ENCODE data around the gene HOMER2. TPM values are rescaled to one million over a fixed set of nuclear protein-coding genes. Genes with fewer than 3 reads are reported as not detected.

HOMER2 gene
- total RNA-seq, 2 donors from 2014 or later: 234 to 445 TPM

DNA sequence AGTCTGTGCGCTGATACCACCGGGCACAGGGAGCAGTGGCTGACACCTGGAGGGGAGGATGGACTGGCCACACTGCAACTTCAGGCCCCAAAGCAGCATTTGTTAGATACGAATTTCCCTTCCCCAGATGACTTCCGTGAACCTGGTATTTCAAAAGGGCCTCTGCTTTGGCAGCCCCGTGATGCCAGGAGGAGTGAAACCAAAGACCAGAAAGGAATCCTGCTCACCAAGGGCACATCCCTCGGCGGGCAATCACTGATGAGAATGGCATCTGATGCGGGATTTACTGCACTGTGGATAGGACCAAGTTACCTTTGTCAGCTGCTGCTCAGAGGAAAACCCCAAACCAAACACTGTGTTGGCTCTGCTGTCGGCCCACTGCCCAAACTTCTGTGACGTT is 77.6 kb downstream of the HOMER2 start:
- TF ChIP-seq, protein P1, sequence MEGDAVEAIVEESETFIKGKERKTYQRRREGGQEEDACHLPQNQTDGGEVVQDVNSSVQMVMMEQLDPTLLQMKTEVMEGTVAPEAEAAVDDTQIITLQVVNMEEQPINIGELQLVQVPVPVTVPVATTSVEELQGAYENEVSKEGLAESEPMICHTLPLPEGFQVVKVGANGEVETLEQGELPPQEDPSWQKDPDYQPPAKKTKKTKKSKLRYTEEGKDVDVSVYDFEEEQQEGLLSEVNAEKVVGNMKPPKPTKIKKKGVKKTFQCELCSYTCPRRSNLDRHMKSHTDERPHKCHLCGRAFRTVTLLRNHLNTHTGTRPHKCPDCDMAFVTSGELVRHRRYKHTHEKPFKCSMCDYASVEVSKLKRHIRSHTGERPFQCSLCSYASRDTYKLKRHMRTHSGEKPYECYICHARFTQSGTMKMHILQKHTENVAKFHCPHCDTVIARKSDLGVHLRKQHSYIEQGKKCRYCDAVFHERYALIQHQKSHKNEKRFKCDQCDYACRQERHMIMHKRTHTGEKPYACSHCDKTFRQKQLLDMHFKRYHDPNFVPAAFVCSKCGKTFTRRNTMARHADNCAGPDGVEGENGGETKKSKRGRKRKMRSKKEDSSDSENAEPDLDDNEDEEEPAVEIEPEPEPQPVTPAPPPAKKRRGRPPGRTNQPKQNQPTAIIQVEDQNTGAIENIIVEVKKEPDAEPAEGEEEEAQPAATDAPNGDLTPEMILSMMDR (IDR thresholded peaks at IDR 0.05): no peak
- TF ChIP-seq POLR2A (IDR thresholded peaks at IDR 0.05): no peak
- no peak for TF ChIP-seq POLR2AphosphoS5 (IDR thresholded peaks at IDR 0.05)
- no peak overlapping the region for H3K4me3 ChIP-seq
- H3K4me1 ChIP-seq (replicated peaks): no peaks in the 10 kb centered on the region
- H3K9me3 ChIP-seq: no peaks in the 10 kb centered on the region
- DNase-seq (ENCODE audit: low spot score): no peak
- no peak overlapping the region for H3K27ac ChIP-seq
- 75% methylated on average over 10 of the region's 10 CpGs for WGBS
- H3K36me3 ChIP-seq: no peaks in the 10 kb centered on the region
- intact Hi-C loops (cut with DNase I): no loop called here
- H3K27me3 ChIP-seq (replicated peaks; ENCODE audit: insufficient read depth): no peaks in the 10 kb centered on the region

DNA sequence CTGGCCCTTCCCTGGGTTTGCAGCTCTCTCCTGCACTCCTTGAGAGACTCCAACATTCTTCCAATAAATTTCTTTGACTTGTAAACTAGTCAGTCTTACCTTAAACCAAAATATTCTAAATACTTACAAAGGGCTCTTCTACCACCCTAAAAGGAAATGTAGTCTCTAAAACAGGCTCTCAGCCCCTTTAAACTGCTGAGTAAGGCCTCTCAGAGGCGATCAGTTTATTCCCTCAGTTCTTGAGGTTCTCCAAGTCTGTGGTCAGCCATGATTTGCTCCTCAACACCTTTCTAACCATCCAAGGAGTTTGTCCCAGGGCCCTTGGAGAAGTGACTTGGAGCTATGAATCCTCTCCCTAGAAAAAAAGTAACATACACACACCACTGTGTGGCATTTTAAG is 78.3 kb downstream of the HOMER2 start:
- WGBS: 92% methylated on average over 1 of the region's 1 CpG
- H3K27me3 ChIP-seq (replicated peaks; ENCODE audit: insufficient read depth): no peaks in the 10 kb centered on the region
- no peaks in the 10 kb centered on the region for H3K4me1 ChIP-seq (replicated peaks)
- H3K4me3 ChIP-seq: no peak overlapping the region
- H3K9me3 ChIP-seq: no peaks in the 10 kb centered on the region
- TF ChIP-seq POLR2AphosphoS5 (IDR thresholded peaks at IDR 0.05) (no peak), POLR2A (IDR thresholded peaks at IDR 0.05) (no peak)
- TF ChIP-seq, protein P1 (IDR thresholded peaks at IDR 0.05): no peak
- intact Hi-C loops (cut with DNase I): no loop called here
- DNase-seq (ENCODE audit: low spot score): no peak
- no peaks in the 10 kb centered on the region for H3K36me3 ChIP-seq
- no peak overlapping the region for H3K27ac ChIP-seq

DNA sequence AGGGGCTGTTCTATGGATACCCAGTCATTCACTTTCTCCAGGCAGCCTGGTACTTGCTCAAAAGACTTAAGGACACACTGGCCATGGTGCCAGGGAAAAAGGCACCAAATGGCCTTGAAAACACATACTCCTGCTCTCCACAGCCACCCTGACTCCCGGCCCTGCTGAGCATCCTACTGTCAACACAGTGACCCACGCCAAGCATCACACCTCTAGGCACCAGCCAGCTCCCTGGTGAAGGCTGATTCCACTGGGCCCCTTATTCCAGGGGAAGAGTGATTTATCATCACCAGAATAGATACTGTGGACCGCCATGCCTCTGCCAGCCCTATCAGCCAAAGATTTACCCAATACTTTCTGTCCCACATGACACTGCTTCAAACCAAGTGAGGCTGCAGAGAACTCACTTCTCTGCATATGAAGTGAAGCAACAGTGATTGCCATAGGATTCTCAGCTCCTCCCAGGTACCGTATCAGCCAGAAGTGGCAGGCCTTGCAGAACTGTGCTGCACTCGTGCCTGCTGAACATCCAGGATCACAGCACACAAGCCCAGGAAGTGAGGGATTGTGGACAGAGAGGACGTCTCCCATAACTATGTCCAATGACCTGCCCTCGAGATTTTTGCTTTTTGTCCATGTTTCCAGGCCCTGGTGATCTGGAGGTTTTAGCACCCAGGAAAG is 79.4 kb downstream of the HOMER2 start:
- Histone ChIP-seq H3K36me3 (no peaks in the 10 kb centered on the region), H3K9me3 (no peaks in the 10 kb centered on the region), H3K4me1 (replicated peaks) (no peaks in the 10 kb centered on the region), H3K27ac (no peak overlapping the region), H3K27me3 (replicated peaks; ENCODE audit: insufficient read depth) (no peaks in the 10 kb centered on the region), H3K4me3 (no peak overlapping the region)
- intact Hi-C loops (cut with DNase I): no loop called here
- DNase-seq (ENCODE audit: low spot score): no peak
- 74% methylated on average over 7 of the region's 7 CpGs for WGBS
- TF ChIP-seq, protein P1 (IDR thresholded peaks at IDR 0.05): no peak
- TF ChIP-seq POLR2A (IDR thresholded peaks at IDR 0.05) (no peak), POLR2AphosphoS5 (IDR thresholded peaks at IDR 0.05) (no peak)

DNA sequence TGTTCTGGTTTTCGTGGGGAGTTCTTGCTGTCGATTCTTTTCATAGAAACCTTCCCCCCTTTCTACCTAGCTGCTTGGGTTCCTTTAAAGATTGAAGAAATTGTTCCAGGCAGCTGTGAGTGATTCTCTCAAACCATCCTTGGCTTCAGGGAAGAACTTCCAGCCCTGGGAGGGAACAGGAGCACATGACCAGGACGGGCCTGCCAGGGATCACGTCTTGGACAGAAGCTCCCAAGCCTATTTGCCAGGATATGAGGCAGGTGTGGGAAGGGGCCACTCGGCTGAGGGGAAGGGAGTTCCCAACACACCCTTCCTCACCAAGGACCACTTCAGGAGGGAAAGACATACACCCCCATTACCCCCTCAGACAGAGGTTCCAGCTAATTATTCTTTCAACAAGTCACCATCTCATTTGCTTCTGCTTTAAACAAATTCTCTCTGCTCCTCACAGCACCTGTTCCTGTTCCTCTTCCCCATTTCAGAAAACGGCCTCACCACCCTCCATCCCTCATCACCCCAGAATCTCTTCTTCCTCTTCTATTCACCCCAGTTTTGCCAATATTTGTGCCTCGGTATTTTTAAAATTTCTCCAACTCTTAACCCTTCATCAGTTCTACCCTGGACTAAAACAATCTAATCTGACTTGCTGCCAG is 80.6 kb downstream of the HOMER2 start:
- no peak for TF ChIP-seq POLR2A (IDR thresholded peaks at IDR 0.05)
- no peak for TF ChIP-seq POLR2AphosphoS5 (IDR thresholded peaks at IDR 0.05)
- TF ChIP-seq, protein P1 (IDR thresholded peaks at IDR 0.05): no peak
- intact Hi-C loops (cut with DNase I): no loop called here
- no peaks in the 10 kb centered on the region for H3K27me3 ChIP-seq (replicated peaks; ENCODE audit: insufficient read depth)
- no peaks in the 10 kb centered on the region for H3K4me1 ChIP-seq (replicated peaks)
- H3K4me3 ChIP-seq: no peak overlapping the region
- H3K36me3 ChIP-seq: no peaks in the 10 kb centered on the region
- H3K9me3 ChIP-seq: no peaks in the 10 kb centered on the region
- 90% methylated on average over 7 of the region's 7 CpGs for WGBS
- H3K27ac ChIP-seq: no peak overlapping the region
- DNase-seq (ENCODE audit: low spot score): no peak

DNA sequence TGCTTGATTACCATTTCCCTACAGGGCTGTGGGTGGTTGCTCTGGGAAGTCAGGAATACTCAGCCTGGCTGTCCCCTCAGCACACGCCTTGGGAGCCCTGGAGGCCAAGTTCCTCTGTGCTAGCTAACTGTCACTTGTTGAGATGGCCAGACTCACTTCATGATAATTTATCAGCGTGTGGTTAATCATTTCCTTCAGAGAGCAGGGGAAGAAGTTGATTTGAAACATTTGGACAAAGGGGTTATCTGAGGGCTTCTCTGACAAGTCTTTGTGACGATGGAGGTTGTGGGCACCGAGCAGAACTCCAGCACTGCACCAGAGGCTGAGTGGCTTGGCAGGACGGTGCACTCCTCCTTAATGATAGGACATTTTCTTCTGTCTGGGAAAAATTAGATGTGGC is 81.2 kb downstream of the HOMER2 start:
- WGBS: 70% methylated on average over 5 of the region's 5 CpGs
- H3K4me3 ChIP-seq: no peak overlapping the region
- no peak for TF ChIP-seq POLR2A (IDR thresholded peaks at IDR 0.05)
- TF ChIP-seq POLR2AphosphoS5 (IDR thresholded peaks at IDR 0.05): no peak
- TF ChIP-seq, protein P1 (IDR thresholded peaks at IDR 0.05): no peak
- H3K27ac ChIP-seq: no peak overlapping the region
- H3K9me3 ChIP-seq: no peaks in the 10 kb centered on the region
- no peak for DNase-seq (ENCODE audit: low spot score)
- intact Hi-C loops (cut with DNase I): no loop called here
- H3K4me1 ChIP-seq (replicated peaks): no peaks in the 10 kb centered on the region
- H3K36me3 ChIP-seq: no peaks in the 10 kb centered on the region
- no peaks in the 10 kb centered on the region for H3K27me3 ChIP-seq (replicated peaks; ENCODE audit: insufficient read depth)

All from prostate gland (tissue), 2 donors.